HFF-Myc (cell line): ENCODE data around the gene TNRC18.

ENCODE experiments used
- DNase-seq: peaks from one replicate; pipeline ENCODE4 v3.0.0-alpha.2; 2011; ENCODE audit warnings: low read depth; ENCODE audit errors: extremely low read depth
- H3K4me3 ChIP-seq: replicated peaks from 2 replicates; pipeline ENCODE4 v1.5.1; 2011; ENCODE audit warnings: low read depth, mild to moderate bottlenecking, control low read depth, low read length
- CTCF ChIP-seq: IDR thresholded peaks from 2 replicates; pipeline ENCODE4 v1.5.1; 2012; ENCODE audit warnings: mild to moderate bottlenecking, low read depth, low read length, control low read depth; ENCODE audit errors: missing control alignments

TNRC18 gene

GRCh38 chr7:5455581-5456219 lies 32.1 kb upstream of the TNRC18 start:
- no peak for TF ChIP-seq CTCF
- no peak overlapping the region for H3K4me3 ChIP-seq
- DNase-seq, result no peak

GRCh38 chr7:5455175-5455574 lies 31.5 kb upstream of the TNRC18 start:
- no peak for TF ChIP-seq CTCF
- no peak for DNase-seq
- H3K4me3 ChIP-seq, result no peak overlapping the region

- no peak overlapping the region for H3K4me3 ChIP-seq
- no peak for DNase-seq
- no peak for TF ChIP-seq CTCF
These were observed 30.9 kb upstream of the TNRC18 start for GRCh38 chr7:5454485-5454884.

- no peak for DNase-seq
- H3K4me3 ChIP-seq, result no peak overlapping the region
- no peak for TF ChIP-seq CTCF
These were observed 30.0 kb upstream of the TNRC18 start for GRCh38 chr7:5453566-5454075.

- no peak for TF ChIP-seq CTCF
- peak; percentile 30 for DNase-seq
- H3K4me3 ChIP-seq, result no peak overlapping the region
These were observed 29.4 kb upstream of the TNRC18 start for GRCh38 chr7:5452937-5453540.

GRCh38 chr7:5452470-5452899 lies 28.9 kb upstream of the TNRC18 start:
- TF ChIP-seq CTCF, result no peak
- H3K4me3 ChIP-seq, result no peak overlapping the region
- no peak for DNase-seq
